Occipital lobe (tissue), 2 donors: ENCODE results near the gene ARHGDIB. TPM values are rescaled to one million over a fixed set of nuclear protein-coding genes. Genes with fewer than 3 reads are reported as not detected.

Experiments used
- DNase-seq: peaks from one replicate; lab custom pipeline; 2025; lab: John Stamatoyannopoulos, UW
- total RNA-seq: library from RNA; depleted of rRNA; stranded (reverse); fragments of >200 nt; gene quantifications from one replicate; pipeline ENCODE4 v1.2.3, GENCODE V29; 2014

ARHGDIB gene
- total RNA-seq, 1 donor from 2014 or later, result 5.8 TPM

DNA sequence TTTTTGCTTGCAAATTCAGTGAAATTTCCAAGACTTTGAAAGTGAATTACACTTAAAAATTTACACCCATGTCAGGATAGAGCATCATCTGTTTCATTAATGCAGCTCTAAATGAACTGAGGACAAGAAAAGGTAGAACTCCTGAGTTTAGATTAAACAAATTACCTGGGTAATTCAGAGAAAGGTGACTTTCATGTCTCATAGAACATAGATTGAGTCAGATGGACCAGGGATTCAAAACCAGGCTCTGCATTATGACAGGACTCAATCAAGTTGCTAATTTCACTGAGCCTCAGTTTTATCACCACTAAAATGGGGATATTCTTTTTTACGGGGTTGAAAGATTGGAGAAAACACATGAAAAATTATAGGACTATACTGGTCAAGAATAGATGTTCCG lies 4.5 kb downstream of the ARHGDIB start:
- no peak for DNase-seq

DNA sequence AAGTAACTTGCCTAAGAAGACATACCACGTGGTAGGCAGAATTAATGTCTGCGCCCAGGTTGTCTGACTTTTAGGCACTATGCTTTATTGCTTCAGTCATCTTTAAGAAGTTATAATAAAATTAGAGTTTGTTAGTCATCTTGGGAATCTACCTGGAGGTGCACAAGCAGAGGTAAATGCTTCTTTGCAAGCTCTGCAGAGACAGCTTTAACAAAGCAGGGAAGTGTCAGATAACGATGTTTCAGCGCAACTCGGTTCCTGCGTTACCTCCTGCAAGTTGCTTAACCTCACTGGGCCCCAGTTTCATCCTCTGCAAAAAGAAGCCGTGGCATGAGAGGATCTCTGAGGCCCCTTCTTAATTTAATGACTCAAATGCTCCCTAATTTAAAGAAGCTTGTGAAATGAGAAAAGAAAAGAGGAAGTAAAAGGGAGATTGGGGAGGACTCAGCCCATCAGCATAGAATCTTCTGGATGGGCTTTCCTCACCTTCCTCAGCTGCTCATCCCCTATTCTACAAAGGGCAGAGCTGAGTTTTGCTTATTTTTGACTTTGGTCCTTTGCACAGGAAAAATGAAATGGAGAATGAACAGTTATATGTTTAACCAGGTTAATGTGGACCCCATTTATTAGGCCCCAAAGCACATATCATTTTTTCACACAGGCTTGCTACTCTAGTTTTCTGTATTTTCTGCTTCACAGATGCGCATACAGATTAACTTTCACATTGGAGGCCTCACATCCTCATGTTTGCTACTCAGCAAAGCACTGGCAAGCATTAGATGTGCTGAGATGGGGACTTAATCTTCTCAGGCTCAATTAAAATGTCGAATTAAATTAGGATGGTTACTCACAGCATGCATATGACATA lies 5.1 kb downstream of the ARHGDIB start:
- no peak for DNase-seq

DNA sequence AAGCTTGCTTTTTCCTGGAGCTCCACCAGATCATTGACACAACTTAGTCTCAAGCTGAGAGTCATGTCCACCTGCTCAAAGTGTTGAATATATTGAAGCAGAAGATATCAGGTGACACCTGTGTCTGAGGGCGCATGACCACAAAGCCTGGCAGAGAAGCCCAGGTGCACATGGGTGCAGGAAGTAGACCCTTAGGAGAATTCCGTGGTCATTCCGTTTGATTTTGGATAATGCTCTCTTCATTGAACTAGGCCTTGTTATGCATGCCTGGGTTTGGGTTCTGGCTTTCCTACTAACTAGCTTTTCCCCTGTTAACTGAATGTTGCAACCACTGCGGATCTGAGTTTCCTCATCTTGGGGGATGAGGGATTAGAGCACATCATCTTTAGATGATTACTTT lies 7.1 kb downstream of the ARHGDIB start:
- no peak for DNase-seq

DNA sequence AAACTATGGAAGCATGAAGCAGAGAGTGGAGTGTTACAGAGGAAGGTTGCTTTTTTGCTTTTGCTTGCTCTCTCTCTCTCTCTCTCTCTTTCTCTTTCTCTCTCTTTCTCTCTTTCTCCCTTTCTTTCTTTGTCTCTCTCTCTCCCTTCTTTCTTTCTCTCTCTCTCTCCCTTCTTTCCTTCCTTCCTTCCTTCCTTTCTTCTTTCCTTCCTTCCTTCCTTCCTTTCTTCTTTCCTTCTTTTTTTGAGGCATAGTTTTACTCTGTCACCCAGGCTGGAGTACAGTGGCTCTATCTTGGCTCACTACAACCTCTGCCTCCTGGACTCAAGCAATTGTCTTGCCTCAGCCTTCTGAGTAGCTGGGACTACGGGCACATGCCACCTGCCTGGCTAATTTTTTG lies 7.6 kb downstream of the ARHGDIB start:
- DNase-seq, result no peak

DNA sequence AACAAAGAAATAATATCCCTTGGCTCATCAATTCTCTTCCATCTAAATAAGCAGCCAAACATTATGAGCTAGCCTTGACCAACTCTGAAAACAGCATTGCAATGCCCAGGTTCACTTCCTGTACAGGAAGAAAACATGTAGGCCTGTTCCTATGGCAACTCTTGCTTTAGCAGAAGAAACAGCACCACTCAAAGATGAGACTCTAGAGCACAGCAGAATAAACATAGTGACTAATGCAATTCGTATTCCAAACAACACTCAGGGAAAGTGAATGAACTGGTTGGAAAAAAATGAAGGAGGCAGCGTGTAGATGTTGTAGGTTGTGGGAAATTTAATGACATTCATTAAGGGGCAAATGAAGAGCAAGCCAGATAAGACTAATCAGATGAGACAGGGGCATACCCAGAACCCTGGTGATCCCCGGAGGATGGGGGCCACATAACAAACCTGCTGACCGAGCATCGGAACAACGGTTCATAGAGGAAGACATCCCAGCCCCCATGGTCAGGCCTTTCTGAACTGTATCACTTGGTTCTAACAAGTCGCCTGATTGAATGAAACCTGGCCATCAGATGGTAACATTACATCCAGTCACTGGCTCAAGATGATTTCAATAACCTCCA lies 9.0 kb downstream of the ARHGDIB start:
- DNase-seq, result no peak

DNA sequence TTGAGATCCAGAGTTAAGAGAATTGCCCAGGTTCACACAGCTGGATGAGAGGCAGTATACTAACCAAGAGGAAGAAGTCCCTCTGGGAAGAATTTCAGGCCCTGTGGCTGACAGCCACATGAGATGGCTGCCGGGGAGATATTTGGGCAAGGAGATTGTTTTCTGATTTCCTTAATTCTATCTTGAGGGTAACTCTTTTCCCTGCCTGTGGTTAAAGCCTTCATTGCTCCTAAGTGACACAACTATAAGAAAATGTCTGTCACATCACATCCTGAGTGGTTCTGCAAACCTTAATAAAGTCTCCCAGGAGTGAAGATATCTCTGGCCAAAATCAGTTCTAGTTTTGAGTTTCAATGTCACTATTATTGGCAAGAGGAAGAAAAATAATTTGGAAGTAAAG lies 9.6 kb downstream of the ARHGDIB start:
- no peak for DNase-seq

DNA sequence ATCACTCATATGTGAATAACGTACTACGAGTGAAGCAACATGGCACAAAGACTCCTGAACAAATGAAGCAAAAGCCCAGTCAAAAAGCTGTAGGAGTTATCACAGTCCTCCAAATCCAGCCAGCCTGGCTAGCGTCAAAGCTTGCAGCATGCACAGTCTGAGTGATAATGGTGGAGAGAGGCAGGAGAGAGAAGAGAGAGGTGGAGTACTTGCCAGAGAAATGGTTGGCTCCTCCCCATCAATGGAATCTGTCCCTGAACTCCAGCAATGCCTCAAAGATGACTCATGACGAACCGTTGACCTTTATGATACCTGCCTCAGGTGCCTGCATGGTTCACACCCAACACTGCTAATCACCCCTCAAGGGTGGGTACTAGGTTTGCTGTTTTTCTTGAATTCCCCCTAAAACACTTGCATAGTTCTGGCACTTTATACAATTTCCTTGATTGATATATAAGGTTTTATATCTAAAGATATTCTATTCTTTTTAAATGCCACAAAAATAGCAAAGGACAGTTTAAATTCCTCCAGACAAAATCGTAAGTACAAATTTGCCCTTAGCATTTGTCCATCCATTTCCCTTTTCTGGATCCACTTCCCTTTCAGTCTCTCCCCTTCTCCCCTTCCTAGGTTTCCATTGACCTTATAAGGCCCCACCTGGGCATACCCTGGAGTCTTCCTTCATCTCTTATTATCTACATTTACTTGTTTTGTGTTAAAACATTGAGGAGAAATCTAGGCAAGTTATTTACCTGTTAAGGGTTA lies 10.2 kb downstream of the ARHGDIB start:
- DNase-seq, result no peak

DNA sequence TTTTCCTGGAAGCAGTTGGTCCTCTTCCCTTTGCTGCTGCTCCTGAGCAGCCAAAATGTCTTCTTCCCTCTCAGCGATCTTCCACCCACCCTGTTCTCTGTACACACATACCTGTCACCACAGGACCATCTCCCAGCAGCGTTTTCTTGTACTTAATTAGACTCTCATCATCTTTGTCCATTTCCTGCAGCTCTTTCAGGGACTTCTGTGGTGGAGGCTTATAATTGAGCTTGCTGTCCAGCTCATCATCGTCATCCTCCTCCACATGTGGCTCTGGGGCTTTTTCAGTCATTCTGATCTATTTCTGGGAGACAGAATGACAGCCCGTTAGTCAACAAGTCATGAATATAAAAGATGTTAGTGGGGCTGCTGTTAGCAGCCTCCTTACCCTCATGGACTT lies 11.0 kb downstream of the ARHGDIB start:
- no peak for DNase-seq

DNA sequence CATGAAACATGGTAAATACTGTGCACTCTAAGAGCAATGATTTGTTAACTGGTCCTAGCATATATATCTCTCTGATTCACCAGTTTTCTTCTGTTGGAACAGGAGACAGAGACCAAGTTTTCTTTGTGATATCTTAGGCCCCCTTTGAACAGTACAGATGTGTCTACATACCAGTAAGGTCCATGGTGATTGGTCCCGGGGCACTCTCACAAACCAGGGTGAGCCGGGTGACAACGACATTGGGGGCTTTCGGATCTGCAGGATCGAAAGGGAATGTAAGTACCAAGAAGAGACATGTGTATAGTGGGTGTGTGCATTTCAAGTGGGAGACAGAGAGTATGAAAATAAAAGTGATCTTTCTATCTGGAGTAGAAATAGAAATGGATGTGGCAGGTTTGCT lies 11.8 kb downstream of the ARHGDIB start:
- DNase-seq, result no peak

DNA sequence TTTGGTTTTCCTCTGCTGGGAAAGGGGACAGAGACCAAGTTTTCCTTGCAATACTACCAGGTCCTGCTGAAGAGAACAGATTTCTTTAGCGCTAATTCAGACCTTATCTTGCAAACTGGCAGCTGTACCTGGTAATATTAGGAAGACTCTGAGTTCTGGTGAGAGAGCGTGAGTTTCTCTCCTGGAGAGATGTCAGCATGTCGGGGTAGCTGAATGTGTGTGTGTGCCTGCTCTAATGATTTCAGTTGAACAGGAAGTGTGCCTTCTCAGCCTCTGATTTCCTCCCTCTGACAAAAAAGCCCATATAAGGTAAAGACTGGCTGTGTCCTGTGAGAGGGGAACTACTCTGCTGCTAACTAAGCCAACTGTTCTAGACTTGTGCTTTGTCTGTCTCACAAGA lies 12.7 kb downstream of the ARHGDIB start:
- no peak for DNase-seq

DNA sequence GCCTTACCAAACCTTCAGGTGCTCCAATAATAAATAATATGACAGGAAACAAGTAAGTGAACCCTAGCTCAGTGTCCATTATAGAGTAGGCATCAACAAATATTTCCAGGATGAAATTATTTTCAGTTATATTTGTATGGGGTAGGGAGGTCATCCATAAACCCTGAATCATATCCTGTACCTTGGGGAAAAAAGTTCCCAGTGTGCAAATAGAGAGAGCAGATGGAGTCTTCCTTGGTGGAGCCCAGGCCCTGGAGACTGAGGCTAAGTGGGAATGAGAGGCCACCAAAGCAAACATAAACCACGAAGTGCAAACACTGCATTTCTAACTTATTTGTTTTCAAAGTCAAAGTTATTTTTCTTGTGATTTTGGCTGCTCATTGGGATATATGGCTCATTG lies 14.5 kb downstream of the ARHGDIB start:
- no peak for DNase-seq

DNA sequence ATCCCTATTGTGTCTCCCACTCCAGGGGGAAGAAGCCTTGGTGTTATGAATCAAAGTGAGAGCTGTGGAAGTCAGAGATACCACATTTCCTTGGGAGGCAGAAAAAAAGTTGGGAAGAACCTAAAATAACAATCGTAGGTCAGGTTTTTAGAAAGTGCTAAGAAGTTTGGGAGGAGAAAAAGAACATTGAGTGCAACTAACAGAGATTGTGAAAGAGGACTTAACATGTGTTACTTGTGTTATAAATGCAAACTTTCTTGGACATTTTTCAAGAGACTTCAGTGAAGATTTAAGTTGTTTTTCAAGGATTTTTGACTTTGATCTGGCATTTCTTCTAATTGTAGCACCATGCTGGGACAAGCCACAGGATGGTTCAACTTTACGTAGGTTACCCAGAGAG lies 15.2 kb downstream of the ARHGDIB start:
- no peak for DNase-seq

DNA sequence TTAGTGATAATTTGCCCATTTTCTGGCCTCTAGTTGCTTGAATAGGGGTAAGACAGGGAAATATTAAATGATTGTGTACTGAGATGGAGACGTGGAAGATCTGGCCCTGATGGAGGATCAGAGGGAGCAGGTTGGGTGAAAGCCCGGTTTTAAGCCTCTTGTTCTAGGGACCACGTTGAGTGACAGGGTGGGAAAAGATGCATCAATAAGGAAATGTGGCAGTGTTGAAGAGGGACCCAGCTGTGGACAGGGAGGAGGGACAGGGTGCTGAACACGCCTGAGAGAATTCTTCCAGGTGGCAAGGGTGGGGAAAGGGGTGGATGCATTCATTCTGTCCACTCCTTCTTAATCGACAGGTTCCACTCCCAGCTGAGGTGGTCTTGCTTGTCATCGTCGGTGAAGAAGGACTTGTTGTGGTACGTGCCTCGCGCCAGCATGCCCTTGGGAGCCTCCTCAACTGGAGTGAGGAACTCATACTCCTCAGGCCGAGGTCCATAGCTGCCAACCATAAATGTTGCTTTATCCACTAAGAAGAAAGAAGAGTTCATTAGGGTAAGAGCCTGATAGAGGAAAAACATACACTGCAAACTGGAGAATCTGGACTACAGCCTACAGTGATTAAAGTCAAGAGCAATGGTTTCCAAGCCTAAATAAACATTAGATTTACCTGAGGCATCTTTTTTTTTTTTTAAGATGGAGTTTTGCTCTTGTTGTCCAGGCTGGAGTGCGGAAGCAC lies 19.0 kb downstream of the ARHGDIB start:
- DNase-seq, result no peak

DNA sequence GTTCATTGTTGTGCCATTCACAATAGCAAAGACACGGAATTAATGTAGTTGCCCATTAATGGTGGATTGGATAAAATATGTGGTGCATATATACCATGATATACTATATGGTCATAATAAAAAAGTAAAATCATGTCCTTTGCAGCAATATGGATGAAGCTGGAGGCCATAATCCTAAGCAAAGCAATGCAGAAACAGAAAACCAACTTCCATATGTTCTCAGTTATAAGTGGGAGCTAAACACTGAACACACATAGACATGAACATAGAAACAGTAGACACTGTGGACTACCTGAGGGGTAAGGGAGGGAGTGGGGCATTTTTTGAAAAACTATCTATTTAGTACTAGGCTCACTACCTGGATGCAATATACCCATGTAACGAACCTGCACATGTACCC lies 20.0 kb downstream of the ARHGDIB start:
- DNase-seq, result no peak

DNA sequence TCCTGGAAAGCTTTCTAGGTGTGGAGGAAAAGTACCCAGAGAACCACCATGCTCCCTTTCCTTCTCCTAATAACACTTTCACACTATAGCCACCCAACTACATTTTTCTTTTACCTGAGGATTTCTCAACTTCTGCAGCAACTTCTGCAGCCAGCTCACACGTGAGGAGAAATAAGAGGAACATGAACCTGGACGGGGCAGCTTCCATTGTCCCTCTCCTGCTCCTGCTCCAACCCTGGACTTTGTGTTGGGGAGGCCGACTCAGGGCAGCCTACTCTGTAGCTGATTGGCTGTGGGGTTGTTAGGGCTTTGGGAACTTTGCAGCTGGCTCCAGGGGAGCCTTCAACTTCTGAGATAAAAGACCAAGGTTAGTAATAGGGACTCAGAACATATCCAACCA lies 23.1 kb downstream of the ARHGDIB start, which contains the start of gene ERP27:
Gene ERP27, minus strand, starts transcription at position 237 of the 400 bp plus-strand sequence. Its CDS starts 29 bp downstream, at position 208.
- DNase-seq, result no peak

DNA sequence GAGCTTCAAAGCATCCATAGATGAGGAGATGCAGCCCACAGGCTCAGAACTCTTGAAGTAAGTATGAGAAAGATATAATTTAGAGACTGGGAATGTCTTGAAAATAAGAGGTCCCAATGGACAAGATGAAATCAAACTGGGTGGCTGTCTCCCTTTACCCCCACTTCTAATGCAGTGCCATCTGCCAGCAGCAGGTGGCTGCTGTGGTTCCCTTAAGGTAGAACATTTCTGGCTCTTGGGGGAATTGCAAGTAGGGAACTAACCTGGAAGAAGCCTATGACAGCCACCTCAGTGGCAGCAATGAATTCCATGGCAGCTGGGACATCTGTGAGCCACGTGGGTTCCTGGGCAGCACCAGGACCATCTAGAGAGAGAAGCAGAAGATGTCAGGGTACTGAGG lies 23.7 kb downstream of the ARHGDIB start:
- no peak for DNase-seq

DNA sequence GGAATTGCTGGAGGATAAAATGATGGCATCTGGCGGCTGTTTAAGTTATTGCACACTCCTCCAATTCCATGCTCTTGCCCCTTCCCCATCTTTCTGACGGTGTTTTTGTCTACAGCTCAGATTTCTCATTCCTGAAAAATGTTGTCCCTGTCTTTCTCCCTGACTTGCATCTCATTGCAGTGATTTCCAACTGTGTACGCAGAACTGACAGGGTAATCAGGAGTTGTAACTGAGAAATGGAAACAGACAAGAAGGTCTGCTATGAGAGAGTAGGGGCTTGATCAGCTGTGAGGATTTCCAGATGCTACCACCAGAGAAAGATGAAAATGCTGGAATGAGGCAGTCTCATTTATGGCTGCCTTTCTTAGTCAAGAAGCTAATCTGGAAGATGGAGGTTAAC lies 24.4 kb downstream of the ARHGDIB start:
- no peak for DNase-seq

DNA sequence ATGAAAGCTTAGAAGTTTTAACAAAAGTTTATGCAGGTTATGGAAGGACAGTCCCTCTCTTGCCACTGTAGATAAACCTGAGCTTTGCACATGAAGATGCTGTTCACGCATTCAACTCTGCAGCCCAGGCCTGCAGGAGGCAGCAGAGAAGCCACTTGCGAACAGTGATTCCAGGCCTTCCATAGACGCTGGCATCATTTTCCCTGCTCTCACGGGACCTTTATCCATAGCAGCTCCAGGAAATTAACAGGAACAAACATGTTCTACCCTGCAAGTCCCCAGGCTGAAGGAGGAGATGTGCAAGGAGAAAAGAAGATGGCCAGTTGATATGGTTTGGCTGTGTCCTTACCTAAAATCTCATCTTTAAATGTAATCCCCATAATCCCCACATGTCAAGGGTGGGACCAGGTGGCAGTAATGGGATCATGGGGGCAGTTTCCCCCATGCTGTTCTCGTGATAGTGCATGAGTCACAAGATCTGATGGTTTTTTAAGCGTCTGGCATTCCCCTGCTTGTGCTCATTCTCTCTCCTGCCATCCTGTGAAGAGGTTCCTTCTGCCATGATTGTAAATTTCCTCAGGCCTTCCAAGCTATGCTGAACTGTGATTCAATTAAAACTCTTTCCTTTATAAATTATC lies 25.1 kb downstream of the ARHGDIB start:
- no peak for DNase-seq

DNA sequence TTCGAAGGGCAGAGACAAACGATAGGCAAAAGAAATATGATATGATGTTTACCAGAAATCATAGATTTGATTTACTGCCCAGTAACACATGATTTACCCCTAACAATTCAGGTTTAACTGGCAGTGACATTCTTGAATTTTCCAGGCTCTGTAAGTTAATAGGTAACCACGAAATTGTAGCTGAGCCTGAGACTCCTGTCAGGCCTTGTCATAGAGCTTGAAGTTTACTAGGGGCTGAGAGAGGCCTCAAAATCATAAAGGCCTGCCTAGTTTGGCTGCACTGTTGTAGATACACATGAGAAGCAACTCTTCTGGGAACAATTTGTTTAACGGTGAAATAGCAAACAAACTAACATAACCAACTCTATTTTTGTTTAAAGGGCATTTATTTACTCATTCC lies 26.4 kb downstream of the ARHGDIB start:
- DNase-seq, result no peak

DNA sequence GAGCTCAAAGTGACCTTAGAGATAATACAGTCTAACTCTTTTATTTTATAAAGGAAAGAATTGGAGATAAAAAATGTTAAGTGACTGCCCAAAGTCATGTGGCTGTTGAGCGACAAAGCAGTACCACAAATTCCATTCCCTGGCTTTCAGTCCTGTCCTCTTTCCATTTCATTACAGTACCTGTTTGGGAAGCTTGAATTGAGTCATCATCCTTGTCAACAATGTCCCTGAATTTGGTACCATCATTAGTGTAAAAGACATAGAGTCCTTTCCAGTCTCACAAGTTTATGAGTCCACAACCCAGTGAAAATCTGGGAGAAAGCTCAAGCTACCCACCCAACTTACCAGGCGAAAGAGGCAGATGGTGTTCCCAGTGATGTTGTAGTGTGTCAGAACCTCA lies 26.9 kb downstream of the ARHGDIB start:
- no peak for DNase-seq
